ENCODE data around the gene BMAL2.

The BMAL2 gene

DNA sequence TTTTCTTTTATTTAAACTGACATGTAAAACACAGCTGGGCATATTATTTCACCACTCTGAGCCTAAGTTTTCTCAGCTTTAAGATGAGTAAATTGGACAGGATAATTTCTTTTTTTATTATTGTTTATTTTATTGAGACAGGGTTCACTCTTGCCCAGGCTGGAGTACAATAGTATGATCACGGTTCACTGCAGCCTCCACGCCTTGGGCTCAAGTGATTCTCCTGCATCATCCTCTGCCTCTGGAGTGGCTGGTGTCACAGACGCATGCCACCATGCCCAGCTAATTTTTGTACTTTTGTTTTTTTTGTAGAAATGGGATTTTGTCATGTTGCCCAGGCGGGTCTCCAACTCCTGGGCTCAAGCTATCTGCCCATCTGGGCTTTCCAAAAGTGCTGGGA, 12.7 kb downstream of the BMAL2 start:
- TF ChIP-seq CEBPB (IDR thresholded peaks at IDR 0.05) = no peak
- no peak for TF ChIP-seq EGR1 (IDR thresholded peaks at IDR 0.05)
- TF ChIP-seq FOXM1 (IDR thresholded peaks at IDR 0.05; ENCODE audit: borderline replicate concordance, low read depth) = no peak
- no peak for TF ChIP-seq RAD21 (IDR thresholded peaks at IDR 0.05; ENCODE audit: low read depth)
- TF ChIP-seq, protein P1, sequence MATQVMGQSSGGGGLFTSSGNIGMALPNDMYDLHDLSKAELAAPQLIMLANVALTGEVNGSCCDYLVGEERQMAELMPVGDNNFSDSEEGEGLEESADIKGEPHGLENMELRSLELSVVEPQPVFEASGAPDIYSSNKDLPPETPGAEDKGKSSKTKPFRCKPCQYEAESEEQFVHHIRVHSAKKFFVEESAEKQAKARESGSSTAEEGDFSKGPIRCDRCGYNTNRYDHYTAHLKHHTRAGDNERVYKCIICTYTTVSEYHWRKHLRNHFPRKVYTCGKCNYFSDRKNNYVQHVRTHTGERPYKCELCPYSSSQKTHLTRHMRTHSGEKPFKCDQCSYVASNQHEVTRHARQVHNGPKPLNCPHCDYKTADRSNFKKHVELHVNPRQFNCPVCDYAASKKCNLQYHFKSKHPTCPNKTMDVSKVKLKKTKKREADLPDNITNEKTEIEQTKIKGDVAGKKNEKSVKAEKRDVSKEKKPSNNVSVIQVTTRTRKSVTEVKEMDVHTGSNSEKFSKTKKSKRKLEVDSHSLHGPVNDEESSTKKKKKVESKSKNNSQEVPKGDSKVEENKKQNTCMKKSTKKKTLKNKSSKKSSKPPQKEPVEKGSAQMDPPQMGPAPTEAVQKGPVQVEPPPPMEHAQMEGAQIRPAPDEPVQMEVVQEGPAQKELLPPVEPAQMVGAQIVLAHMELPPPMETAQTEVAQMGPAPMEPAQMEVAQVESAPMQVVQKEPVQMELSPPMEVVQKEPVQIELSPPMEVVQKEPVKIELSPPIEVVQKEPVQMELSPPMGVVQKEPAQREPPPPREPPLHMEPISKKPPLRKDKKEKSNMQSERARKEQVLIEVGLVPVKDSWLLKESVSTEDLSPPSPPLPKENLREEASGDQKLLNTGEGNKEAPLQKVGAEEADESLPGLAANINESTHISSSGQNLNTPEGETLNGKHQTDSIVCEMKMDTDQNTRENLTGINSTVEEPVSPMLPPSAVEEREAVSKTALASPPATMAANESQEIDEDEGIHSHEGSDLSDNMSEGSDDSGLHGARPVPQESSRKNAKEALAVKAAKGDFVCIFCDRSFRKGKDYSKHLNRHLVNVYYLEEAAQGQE (IDR thresholded peaks at IDR 0.05; ENCODE audit: low read depth) = no peak
- TF ChIP-seq TAF1 (IDR thresholded peaks at IDR 0.05; ENCODE audit: low read depth) = no peak
- TF ChIP-seq, protein P2, sequence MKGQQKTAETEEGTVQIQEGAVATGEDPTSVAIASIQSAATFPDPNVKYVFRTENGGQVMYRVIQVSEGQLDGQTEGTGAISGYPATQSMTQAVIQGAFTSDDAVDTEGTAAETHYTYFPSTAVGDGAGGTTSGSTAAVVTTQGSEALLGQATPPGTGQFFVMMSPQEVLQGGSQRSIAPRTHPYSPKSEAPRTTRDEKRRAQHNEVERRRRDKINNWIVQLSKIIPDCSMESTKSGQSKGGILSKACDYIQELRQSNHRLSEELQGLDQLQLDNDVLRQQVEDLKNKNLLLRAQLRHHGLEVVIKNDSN (IDR thresholded peaks at IDR 0.05) = no peak
- no peak for TF ChIP-seq NFIC (IDR thresholded peaks at IDR 0.05)
- TF ChIP-seq ZBTB7A (IDR thresholded peaks at IDR 0.05; ENCODE audit: low read depth) = no peak
- no peak for TF ChIP-seq TCF12 (IDR thresholded peaks at IDR 0.05; ENCODE audit: low read depth)
- TF ChIP-seq TEAD4 (IDR thresholded peaks at IDR 0.05) = no peak
- TF ChIP-seq, protein P3, sequence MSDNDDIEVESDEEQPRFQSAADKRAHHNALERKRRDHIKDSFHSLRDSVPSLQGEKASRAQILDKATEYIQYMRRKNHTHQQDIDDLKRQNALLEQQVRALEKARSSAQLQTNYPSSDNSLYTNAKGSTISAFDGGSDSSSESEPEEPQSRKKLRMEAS (IDR thresholded peaks at IDR 0.05) = no peak
- TF ChIP-seq YY1 (IDR thresholded peaks at IDR 0.05; ENCODE audit: low read depth) = no peak
- no peak for TF ChIP-seq CREB1 (IDR thresholded peaks at IDR 0.05; ENCODE audit: low read depth)
- TF ChIP-seq EP300 (IDR thresholded peaks at IDR 0.05; ENCODE audit: borderline replicate concordance) = no peak

DNA sequence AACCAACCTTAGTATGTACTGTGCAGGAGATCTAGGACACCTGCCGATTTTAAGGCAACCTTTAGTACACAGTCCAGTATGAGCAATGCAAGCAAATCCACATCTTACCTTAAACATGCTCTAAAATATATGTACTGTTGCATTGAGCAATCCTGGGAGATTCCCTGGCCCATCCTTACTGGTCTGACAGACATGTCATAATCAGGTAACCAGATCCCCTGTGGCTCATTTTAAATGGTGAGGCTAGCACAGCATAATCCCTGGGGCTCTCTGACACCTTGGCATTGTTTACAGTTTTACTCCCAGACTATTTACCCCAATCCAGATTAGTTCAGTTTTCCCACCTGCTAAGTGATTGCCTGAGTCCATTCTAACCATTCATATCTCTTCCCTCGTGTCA, 15.1 kb downstream of the BMAL2 start:
- TF ChIP-seq CEBPB (IDR thresholded peaks at IDR 0.05) (no peak), YY1 (IDR thresholded peaks at IDR 0.05; ENCODE audit: low read depth) (no peak), CREB1 (IDR thresholded peaks at IDR 0.05; ENCODE audit: low read depth) (no peak), TEAD4 (IDR thresholded peaks at IDR 0.05) (no peak), NFIC (IDR thresholded peaks at IDR 0.05) (no peak), EGR1 (IDR thresholded peaks at IDR 0.05) (no peak), TAF1 (IDR thresholded peaks at IDR 0.05; ENCODE audit: low read depth) (no peak), FOXM1 (IDR thresholded peaks at IDR 0.05; ENCODE audit: borderline replicate concordance, low read depth) (no peak), ZBTB7A (IDR thresholded peaks at IDR 0.05; ENCODE audit: low read depth) (no peak), RAD21 (IDR thresholded peaks at IDR 0.05; ENCODE audit: low read depth) (no peak), EP300 (IDR thresholded peaks at IDR 0.05; ENCODE audit: borderline replicate concordance) (no peak), TCF12 (IDR thresholded peaks at IDR 0.05; ENCODE audit: low read depth) (no peak)
- TF ChIP-seq, protein P3 (IDR thresholded peaks at IDR 0.05) = no peak
- TF ChIP-seq, protein P1 (IDR thresholded peaks at IDR 0.05; ENCODE audit: low read depth) = no peak
- TF ChIP-seq, protein P2 (IDR thresholded peaks at IDR 0.05) = no peak

DNA sequence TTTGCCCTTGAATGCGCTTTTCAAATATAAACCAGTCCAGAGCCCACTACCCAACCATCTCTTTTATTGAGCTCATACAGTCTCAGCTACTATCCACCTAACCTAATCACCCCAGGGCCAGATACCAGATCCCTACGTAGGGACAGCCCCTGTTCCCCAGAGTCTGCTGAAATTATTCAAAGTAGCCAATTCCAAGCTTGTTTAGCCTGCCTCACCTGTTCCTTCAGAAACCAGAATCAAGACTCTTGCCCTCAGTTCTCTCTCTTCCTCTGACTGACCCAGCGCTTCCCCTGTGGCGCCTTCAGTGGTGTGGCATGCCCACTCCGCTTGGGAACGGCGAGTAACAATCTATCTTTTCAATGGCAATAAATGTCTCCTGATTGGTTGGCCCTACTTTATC, 18.8 kb downstream of the BMAL2 start:
- TF ChIP-seq CEBPB (IDR thresholded peaks at IDR 0.05) (no peak), FOXM1 (IDR thresholded peaks at IDR 0.05; ENCODE audit: borderline replicate concordance, low read depth) (no peak), TAF1 (IDR thresholded peaks at IDR 0.05; ENCODE audit: low read depth) (no peak), CREB1 (IDR thresholded peaks at IDR 0.05; ENCODE audit: low read depth) (no peak), EGR1 (IDR thresholded peaks at IDR 0.05) (no peak), EP300 (IDR thresholded peaks at IDR 0.05; ENCODE audit: borderline replicate concordance) (no peak), RAD21 (IDR thresholded peaks at IDR 0.05; ENCODE audit: low read depth) (no peak), TCF12 (IDR thresholded peaks at IDR 0.05; ENCODE audit: low read depth) (no peak), TEAD4 (IDR thresholded peaks at IDR 0.05) (no peak), ZBTB7A (IDR thresholded peaks at IDR 0.05; ENCODE audit: low read depth) (no peak), YY1 (IDR thresholded peaks at IDR 0.05; ENCODE audit: low read depth) (no peak), NFIC (IDR thresholded peaks at IDR 0.05) (no peak)
- TF ChIP-seq, protein P2 (IDR thresholded peaks at IDR 0.05) = no peak
- TF ChIP-seq, protein P1 (IDR thresholded peaks at IDR 0.05; ENCODE audit: low read depth) = no peak
- TF ChIP-seq, protein P3 (IDR thresholded peaks at IDR 0.05) = no peak

All from Ishikawa (cell line).